A673 (cell line): ENCODE results near the gene KRTAP26-1. TPM values are rescaled to one million over a fixed set of nuclear protein-coding genes. Genes with fewer than 3 reads are reported as not detected.

Source experiments
- BruUV-seq: library from RNA; stranded (reverse); fragments of 400-500 nt; replicated peaks from 2 replicates; lab custom pipeline; 2021; lab: Mats Ljungman, UMichigan
- CTCF ChIA-PET: fragments of 300-600 bp; sonication (Branson Sonifier 250); formaldehyde crosslinking; loops from one replicate; lab custom pipeline; 2022; ENCODE audit warnings: antibody characterized with exemption; lab: Charles Lee
- POLR2A ChIA-PET: fragments of 300-600 bp; sonication (Branson Sonifier 250); formaldehyde crosslinking; loops from one replicate; lab custom pipeline; 2022; ENCODE audit warnings: antibody characterized with exemption; ENCODE audit not compliant: low non-redundant PET; lab: Charles Lee
- DNase-seq: peaks from one replicate; pipeline ENCODE4 v3.0.0-alpha.2; 2015; ENCODE audit warnings: low spot score
- H3K27ac ChIP-seq: fragments of 200-600 bp; sonication (generic); 2 replicates; pipeline ENCODE4 v1.5.1; 2016; ENCODE audit warnings: mixed run types, low read depth, mild to moderate bottlenecking, mixed read lengths, antibody characterized with exemption, low read length; ENCODE audit not compliant: poor library complexity, severe bottlenecking
- H3K27me3 ChIP-seq: fragments of 200-600 bp; sonication (generic); replicated peaks from 2 replicates; pipeline ENCODE4 v1.6.1; 2017; ENCODE audit warnings: mixed run types, low read depth, mild to moderate bottlenecking, mixed read lengths, antibody characterized with exemption, low read length; ENCODE audit not compliant: insufficient read depth, poor library complexity
- H3K36me3 ChIP-seq: fragments of 200-600 bp; sonication (generic); 2 replicates; pipeline ENCODE4 v1.6.1; 2016; ENCODE audit warnings: mixed run types, mild to moderate bottlenecking, mixed read lengths, antibody characterized with exemption, low read length; ENCODE audit not compliant: insufficient read depth, poor library complexity, severe bottlenecking
- H3K4me1 ChIP-seq: fragments of 200-600 bp; sonication (generic); 2 replicates; pipeline ENCODE4 v1.6.1; 2017; ENCODE audit warnings: mixed run types, mild to moderate bottlenecking, mixed read lengths, antibody characterized with exemption, low read length; ENCODE audit not compliant: insufficient read depth, poor library complexity, severe bottlenecking
- H3K4me3 ChIP-seq: fragments of 200-600 bp; sonication (generic); 2 replicates; pipeline ENCODE4 v1.5.1; 2016; ENCODE audit warnings: low read depth, mixed run types, mild to moderate bottlenecking, mixed read lengths, low read length; ENCODE audit not compliant: poor library complexity, severe bottlenecking
- H3K9me3 ChIP-seq: fragments of 200-600 bp; sonication (generic); 2 replicates; pipeline ENCODE4 v1.6.1; 2016; ENCODE audit warnings: mixed run types, low read depth, mild to moderate bottlenecking, mixed read lengths, antibody characterized with exemption, low read length; ENCODE audit not compliant: poor library complexity, severe bottlenecking
- CTCF ChIP-seq: fragments of 300-800, 200-600 bp; sonication (generic); conservative IDR thresholded peaks from 2 replicates; pipeline ENCODE4 v1.5.1; 2017; ENCODE audit warnings: low read depth, mild to moderate bottlenecking, antibody characterized with exemption, low read length, moderate library complexity, mixed read lengths
- EZH2 ChIP-seq: fragments of 200-600 bp; sonication (generic); IDR thresholded peaks from 2 replicates; pipeline ENCODE4 v1.6.1; 2017; ENCODE audit warnings: borderline replicate concordance, low read depth, mild to moderate bottlenecking, mixed read lengths, antibody characterized with exemption, low read length; ENCODE audit not compliant: poor library complexity, severe bottlenecking
- intact Hi-C: fragments of 100-400 bp; cut with micrococcal nuclease; formaldehyde crosslinking; loops from one replicate; pipeline ENCODE4 v1.10.0; 2022; ENCODE audit not compliant: unreplicated experiment
- total RNA-seq: library from RNA; stranded (reverse); gene quantifications from 2 replicates; pipeline ENCODE4 v1.2.3, GENCODE V29; 2021

The KRTAP26-1 gene
- total RNA-seq, 1 experiment from 2014 or later: not detected

- Histone ChIP-seq H3K4me3 (no peak overlapping the region), H3K4me1 (no peaks in the 10 kb centered on the region), H3K36me3 (no peaks in the 10 kb centered on the region), H3K9me3 (no peaks in the 10 kb centered on the region), H3K27ac (no peak overlapping the region), H3K27me3 (peaks cover 4% of the 10 kb centered on the region)
- ChIA-PET CTCF (no interaction called here), POLR2A (no interaction called here)
- no peak for DNase-seq
- intact Hi-C loops: loop anchor here (10.0 kb wide), 1 partner anchor 120 kb away; no protein-coding TSS in a partner anchor
- BruUV-seq: no TSS peak
- no peak for TF ChIP-seq CTCF
- no peak for TF ChIP-seq EZH2
Measured at GRCh38 chr21:30345014-30345413, 24.9 kb upstream of the KRTAP26-1 start.

- intact Hi-C loops: loop anchor here (2.0 to 10.0 kb wide), 3 partner anchors 66 to 744 kb away; no protein-coding TSS in a partner anchor
- H3K36me3 ChIP-seq: no peaks in the 10 kb centered on the region
- no peaks in the 10 kb centered on the region for H3K9me3 ChIP-seq
- CTCF ChIA-PET: interaction anchor here (0.7 kb wide), 1 partner anchor 773 kb away, joined by 3 read pairs; no protein-coding TSS in a partner anchor
- no peaks in the 10 kb centered on the region for H3K27me3 ChIP-seq
- H3K4me1 ChIP-seq: no peaks in the 10 kb centered on the region
- H3K4me3 ChIP-seq: no peak overlapping the region
- no peak overlapping the region for H3K27ac ChIP-seq
- no TSS peak for BruUV-seq
- POLR2A ChIA-PET: no interaction called here
- DNase-seq: peak; percentile 50
- TF ChIP-seq CTCF (peak; percentile 84), EZH2 (no peak)
Measured at GRCh38 chr21:30340714-30341573, 20.8 kb upstream of the KRTAP26-1 start.

GRCh38 chr21:30338717-30339116 lies 18.6 kb upstream of the KRTAP26-1 start:
- Histone ChIP-seq H3K4me3 (no peak overlapping the region), H3K36me3 (no peaks in the 10 kb centered on the region), H3K27me3 (no peaks in the 10 kb centered on the region), H3K4me1 (no peaks in the 10 kb centered on the region), H3K27ac (no peak overlapping the region), H3K9me3 (no peaks in the 10 kb centered on the region)
- BruUV-seq: no TSS peak
- ChIA-PET CTCF (no interaction called here), POLR2A (no interaction called here)
- TF ChIP-seq EZH2: no peak
- TF ChIP-seq CTCF: no peak
- intact Hi-C loops: no loop called here
- DNase-seq: no peak
